GM21390 (cell line): Measurements from ENCODE around the gene NPHP4.

Experiments used
- ATAC-seq: cut with Tn5 transposase; IDR thresholded peaks from one replicate; pipeline ENCODE4 v1.9.1; 2021; ENCODE audit not compliant: unreplicated experiment

The NPHP4 gene

DNA sequence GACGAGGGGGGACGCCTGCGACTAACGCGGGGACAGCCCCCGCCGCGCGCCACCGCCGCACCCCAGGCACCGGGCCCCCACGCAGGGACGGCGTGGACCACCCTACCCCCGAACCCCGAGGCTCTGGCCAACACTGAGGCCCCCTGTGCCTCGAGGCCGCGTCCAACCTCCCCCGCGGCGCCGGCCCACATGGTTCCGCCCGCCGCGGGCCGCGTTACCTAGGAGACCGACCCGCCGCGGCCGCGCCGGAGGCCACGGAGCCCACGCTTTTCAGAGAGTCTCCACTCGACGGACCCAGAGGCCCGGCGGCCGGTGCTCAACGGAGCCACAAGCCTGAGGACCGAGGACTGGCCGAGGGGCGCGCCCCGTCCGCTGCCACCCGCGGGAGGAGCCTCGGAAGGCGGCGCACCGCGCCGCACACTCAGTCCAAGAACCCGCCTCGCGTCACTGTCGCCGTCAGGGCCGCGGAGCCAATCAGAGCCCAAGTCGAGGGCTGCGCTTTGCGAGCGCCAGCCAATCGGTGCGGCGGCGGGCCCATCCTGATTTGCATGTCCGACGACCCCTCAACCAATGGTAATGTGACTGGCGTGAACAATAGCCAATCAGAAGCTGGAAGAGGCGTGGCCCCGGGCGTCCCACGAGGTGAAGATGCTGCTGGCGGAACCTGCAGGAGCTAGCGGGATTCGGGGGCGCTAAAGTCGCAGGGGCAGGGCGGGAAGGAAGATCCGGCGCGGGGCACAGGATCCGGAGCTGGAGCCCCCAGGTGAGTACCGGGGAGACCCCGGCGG lies at the start of gene NPHP4:
NPHP4 (minus strand) TSS at position 400 of the 788 bp plus-strand sequence. CDS start 6,136 bp downstream, outside the sequence.
- ATAC-seq: peak; percentile 93

- no peak for ATAC-seq
Observed at GRCh38 chr1:6041432-6042062, 49.3 kb upstream of the NPHP4 start.

GRCh38 chr1:6040861-6041415 lies 48.7 kb upstream of the NPHP4 start:
- no peak for ATAC-seq

DNA sequence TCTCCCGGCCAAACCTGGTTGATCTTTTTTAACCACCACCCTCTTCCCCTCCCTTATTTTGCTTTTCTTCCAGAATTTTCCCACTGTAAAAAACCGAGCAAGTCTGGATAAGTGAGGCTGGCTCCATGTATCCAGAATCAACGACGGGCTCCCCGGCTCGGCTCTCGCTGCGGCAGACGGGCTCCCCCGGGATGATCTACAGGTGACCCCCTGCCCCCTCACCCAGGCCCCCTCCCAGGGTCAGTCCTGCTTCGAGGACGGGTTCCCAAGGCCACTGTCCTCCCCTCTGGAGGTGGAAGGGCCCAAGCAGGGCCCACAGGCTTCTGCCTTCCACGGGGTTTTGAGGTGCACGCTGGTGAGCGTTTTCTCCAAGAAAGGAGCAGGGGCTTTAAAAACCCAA lies 48.2 kb upstream of the NPHP4 start:
- no peak for ATAC-seq

DNA sequence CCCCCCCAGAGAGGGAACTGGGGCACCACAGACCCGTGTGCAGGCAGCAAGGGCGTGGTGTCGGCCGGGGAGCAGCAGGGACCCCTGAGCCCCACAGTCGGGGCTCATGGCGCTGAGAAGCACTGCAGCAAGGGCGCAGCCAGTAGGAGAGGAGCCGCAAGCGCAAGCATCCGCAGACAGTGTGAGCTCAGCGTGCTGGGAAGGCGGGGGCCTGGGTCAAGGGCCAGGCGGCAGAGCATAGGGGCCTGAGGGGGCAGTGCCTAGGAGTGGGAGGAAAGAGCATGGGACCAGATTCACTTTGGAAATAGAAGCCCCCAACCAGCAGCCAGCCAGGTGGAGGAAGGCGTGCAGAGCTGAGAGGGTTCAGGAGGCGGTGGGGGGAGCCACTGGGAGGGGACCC lies 46.8 kb upstream of the NPHP4 start:
- no peak for ATAC-seq

DNA sequence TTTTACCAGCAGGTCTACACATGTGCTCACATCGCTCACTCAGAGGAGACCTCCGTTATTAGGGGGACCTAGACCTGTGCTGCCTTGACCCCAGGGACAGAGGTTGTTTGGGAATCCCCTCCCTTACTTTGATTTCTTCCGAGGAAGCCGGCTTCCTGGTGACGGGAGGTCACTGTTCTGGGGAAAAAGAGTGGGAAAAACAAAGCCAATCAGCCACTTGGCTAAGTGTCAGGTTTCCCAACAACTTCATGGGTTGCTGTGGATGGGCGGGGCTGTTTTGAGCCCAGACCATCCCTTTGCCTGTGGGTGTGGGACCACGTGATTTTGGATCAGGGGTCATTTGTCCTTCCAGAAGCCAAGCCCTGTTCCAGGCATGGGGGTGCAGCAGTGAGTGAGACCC lies 46.4 kb upstream of the NPHP4 start:
- ATAC-seq: no peak

DNA sequence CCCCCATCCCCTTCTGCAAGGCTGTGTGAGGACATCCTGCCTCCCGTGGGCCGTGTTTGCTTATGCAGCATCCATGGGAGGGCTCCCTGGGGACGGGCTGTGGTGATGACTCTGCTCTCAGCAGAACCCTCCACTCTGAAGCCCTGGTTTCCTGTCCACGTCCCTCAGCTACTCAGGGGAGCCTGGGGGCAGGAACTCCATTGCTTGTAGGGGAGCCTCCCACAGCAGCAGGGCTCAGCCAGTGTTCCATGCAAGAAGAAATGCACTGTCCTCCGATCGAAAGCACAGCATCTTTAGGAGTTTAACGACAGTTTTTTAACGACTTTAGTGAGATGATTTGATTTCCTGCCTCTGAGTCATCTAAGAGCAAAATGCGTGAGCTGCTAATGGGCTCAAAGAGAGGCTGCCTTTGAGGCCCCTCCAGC lies 45.1 kb upstream of the NPHP4 start:
- peak; percentile 69 for ATAC-seq

DNA sequence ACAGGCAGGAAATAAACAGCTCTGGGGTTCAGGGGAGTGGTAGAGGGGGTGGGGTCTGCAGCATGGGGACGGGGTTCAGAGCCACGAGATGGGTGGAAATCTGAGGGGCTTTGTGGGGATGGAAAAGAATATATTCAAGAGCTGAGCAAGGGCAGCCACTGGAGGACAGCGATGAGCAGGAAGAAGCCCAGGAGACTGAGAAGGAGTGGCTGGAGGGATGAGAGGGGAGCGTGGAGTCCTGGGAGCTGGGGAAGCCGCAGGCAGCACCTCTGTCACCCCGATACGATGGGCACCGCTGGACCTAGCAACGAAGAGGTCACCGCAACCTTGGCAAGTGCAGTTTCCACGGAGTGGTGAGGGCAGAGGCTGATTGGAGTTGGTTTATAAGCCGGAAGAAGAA lies 43.5 kb upstream of the NPHP4 start:
- ATAC-seq: no peak

GRCh38 chr1:6035303-6035702 lies 43.1 kb upstream of the NPHP4 start:
- no peak for ATAC-seq

- ATAC-seq: no peak
Observed at GRCh38 chr1:6034750-6035096, 42.5 kb upstream of the NPHP4 start.

DNA sequence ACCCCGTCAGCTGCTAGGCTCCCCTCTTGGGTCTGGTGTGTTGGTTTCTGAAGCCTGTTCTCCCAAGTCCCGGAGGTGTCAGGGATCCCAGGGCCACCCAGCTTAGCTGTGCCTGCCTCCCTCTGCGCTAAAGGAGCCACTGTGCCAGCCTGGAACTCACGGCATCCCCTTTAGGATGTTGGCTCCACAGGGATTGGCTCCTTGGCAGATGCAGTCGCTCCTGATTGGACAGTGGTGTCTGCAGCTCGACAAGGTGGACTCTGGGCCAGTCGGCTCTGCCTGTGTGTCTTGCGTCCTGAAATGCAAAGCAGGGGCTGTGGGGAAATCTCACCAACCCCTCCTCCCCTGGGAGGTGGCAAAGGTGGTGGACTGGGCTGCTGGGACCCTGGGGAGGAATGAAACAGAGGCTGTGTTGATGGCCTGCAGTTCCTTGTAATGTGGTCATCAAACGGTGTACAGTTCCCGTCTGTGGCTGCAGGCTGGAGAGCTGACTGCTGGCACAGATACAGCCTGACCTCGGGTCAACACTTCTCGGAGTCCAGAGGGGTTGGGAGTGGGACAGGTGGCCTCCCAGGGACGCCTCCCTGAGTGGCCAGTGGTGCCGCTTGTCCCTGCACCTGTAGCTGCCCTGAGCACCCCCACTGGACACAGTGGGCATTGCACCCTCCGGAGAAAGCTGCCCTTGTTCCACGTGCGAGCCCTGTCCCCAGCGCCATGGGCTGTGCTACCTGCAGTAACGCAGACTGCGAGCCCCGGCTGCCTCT lies 41.9 kb upstream of the NPHP4 start:
- ATAC-seq: no peak

DNA sequence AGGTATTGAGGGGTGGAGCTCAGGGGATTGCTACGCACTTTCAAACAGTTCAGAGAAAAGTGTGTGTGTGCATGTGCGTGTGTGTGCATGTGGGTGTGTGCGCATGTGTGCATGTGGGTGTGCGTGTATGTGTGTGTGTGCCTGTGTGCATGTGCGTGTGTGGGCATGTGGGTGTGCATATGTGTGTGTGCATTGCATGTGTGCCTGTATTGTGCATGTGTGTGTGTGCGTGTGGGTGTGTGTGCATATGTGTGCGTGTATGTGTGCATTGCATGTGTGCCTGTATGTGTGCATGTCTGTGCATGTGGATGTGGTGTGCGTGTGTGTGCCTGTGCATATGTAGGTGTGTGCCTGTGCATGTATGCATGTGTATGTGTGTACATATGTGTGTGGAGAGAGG lies 40.9 kb upstream of the NPHP4 start:
- no peak for ATAC-seq

DNA sequence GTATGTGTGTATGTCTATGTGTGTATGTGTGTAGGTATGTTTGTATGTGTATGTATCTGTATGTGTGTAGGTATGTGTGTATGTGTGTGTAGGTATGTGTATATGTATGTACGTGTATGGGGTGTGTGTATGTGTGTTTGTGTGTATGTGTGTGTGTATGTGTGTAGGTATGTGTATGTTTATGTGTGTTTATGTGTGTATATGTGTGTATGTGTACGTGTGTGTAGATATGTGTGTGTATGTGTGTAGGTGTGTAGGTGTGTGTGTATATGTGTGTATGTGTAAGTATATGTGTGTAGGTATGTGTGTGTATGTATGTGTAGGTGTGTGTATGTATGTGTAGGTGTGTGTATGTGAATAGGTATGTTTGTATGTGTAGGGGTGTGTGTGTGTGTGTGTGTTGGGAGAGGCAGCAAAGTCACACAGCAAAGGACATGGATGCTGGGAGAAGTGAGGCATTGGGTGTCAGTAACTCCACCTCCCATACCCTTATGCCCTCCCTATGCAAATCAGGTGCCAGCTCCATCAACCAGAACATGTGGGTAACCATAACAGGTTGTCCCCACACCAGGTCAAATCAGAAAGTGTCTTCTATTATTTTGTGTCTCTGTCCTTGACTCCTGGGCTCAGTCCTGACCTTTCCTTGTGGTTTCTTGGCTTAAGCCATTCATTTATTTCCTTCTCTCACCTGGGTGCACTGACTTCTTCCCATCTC lies 38.5 kb upstream of the NPHP4 start:
- no peak for ATAC-seq

DNA sequence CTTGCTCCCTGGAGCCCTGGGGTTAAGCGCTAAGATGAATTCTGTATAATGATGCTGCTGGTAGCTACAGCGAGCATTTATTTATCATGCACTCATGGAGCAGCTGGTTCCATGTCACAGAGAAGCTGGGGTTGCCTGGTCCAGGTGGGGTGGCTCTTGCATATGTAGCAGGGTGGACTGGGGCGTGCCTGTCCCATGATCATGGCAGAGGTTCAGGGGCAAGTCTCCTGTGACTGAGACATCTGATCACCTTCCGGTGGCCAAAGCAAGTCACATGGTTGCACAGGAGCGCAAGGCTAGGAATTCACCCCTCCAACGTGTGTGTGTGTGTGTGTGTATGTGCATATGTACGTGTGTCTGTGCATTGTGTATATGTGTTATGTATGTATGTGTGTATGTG lies 37.9 kb upstream of the NPHP4 start:
- ATAC-seq: no peak

DNA sequence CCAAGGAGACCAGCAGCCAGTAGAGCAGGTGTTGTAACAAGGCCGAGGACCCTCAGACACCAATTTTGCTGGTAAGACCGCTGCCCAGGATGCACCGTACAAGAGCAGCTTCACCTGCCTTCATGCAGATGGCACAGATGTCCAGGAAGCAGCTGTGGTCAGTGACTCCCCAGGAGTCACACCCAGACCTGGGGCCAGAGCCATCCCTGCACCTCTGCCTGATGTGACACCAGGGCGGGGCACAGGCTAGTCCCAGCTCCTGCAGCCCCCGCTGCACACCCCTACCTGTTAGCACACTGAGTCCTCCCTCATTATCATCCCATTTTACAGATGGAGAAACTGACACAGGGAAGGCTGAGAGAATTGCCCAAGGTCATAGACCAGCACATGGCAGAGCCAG lies 37.1 kb upstream of the NPHP4 start:
- ATAC-seq: no peak

- ATAC-seq: no peak
Observed at GRCh38 chr1:6028042-6028850, 36.0 kb upstream of the NPHP4 start.

DNA sequence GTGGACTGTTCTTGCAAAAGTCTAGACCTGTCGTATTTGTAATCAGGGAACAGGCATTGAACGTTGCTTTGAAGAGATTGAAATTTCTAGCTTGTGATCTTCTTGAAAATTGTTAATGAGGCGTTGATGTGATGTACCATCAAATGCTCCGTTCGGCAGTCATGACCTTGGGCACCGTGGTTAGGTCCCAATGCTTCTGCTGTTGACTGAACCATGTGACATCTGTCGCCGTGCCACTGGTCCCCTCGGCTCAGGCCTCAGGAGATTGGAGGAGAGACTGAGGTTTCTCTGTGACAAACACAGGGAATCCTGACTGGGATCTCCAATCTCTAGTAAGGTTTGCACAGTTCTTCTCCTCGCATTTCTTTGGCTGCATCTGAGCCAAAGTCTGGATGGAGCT lies 35.4 kb upstream of the NPHP4 start:
- ATAC-seq: no peak

- ATAC-seq: peak; percentile 76
Observed at GRCh38 chr1:6026095-6026809, 34.0 kb upstream of the NPHP4 start.

GRCh38 chr1:6025269-6026094 lies 33.3 kb upstream of the NPHP4 start:
- no peak for ATAC-seq
